Measurements from ENCODE around the gene WNT5B.
"Not testable (repeated sequence)": the region's sequence is repeated elsewhere in the genome, so short reads cannot be mapped to it uniquely, and the experiment has no call there.

Gene WNT5B

DNA sequence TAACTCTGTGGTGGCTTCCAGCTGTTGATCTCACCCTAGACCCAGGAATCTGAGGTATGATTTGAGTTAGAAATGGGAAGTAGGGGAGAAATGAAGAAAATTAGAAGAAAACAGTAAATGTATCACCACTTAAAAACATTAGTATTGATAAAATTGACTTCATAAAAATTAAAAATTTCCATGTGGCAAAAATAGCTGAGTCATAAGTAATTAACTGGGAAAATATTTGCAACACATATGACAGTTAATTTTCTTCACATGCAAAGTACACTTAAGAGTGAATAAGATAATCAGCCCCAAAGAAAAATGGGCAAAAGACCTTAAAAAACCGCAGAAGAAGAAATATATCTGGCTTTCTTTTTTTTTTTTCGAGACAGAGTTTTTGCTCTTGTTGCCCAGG lies 36.3 kb downstream of the WNT5B start:
- in situ Hi-C loops (cut with HindIII; ENCODE audit: low pct_ligation_motif_present, low pct_unique_long_range_greater_than_20kb, low sequenced_read_pairs) = loop anchor here (25.0 kb wide), 1 partner anchor 122 kb away; no protein-coding TSS in a partner anchor

DNA sequence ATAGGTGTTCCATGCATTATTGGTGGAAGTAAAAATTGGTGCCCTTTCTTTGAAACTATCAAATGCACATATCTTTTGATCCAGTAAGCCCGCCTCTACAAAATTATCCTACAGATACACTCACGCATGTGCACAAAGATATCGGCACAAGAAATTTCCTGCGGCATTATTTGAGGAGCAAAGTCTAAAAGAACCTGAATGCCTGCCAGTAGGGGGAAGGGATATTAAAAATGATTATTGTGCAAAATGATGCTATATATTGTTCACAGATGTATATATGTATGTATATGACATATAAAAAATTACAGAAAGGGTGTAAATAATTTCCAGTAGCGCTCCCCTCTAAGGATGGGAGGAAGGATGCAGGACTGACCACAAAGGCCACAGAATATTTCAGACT lies 37.2 kb downstream of the WNT5B start:
- DNase-seq = no peak
- in situ Hi-C loops (cut with HindIII; ENCODE audit: low pct_ligation_motif_present, low pct_unique_long_range_greater_than_20kb, low sequenced_read_pairs) = loop anchor here (25.0 kb wide), 1 partner anchor 121 kb away; no protein-coding TSS in a partner anchor

More for the DNA sequence above, 36.3 kb downstream of the WNT5B start:
- no peak for DNase-seq

DNA sequence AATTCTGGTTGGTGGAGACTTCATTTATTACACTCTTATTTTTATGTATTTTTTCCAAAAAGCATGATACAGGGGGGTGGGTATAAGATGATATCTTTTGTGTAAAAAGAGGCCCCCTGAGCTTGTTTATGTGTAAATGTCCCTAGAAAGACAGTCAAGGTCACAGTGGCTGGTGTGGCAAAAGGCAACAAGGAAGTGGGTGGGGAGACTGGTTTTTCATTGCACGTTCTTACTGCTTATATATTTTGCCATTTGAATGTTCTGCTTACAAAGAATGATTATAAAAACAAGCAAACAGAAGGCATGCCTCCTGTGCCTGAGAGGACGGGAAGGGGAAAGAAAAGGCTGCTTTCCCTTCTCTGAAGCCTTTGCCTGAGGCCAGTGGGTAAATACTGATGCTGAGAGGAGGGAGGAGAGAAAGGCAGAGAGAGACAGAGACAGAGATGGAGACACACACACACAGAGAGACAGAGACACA lies 37.7 kb downstream of the WNT5B start:
- in situ Hi-C loops (cut with HindIII; ENCODE audit: low pct_ligation_motif_present, low pct_unique_long_range_greater_than_20kb, low sequenced_read_pairs) = loop anchor here (25.0 kb wide), 1 partner anchor 121 kb away; no protein-coding TSS in a partner anchor
- DNase-seq = no peak

DNA sequence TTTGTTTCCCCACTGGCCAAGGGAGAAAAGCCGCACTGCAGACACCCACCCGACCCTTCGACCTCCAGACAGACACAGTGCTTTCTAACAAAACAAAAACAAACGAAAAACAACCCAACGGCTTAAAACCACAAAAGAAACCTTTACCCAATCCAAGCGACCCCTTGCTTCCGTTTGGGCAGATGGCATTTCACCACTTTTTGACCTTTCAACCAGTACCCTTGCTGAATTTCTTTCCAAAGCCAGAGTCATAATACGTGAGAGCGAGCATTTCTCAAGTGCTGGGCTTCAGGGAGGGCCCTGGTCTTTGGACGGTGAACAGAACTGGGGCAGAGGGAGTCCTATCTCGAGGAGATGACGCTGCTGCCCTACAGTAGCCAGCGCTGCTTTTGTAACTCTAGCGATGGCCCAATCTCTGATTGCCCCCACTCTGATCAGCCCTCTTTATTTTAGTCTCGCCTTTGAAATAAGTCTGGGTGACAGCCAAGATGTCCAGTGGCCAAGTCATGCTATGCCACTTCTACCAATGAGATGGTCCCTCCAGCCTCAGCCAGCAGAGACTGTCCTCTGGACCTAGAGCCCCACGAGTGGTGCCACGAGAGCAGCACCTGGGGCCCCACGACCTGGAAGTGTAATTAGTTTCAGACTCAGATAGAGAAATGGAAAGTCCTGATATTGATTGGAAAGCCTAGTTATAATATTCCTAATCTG lies 40.0 kb downstream of the WNT5B start:
- in situ Hi-C loops (cut with HindIII; ENCODE audit: low pct_ligation_motif_present, low pct_unique_long_range_greater_than_20kb, low sequenced_read_pairs) = loop anchor here (25.0 kb wide), 1 partner anchor 118 kb away; no protein-coding TSS in a partner anchor
- DNase-seq = no peak

DNA sequence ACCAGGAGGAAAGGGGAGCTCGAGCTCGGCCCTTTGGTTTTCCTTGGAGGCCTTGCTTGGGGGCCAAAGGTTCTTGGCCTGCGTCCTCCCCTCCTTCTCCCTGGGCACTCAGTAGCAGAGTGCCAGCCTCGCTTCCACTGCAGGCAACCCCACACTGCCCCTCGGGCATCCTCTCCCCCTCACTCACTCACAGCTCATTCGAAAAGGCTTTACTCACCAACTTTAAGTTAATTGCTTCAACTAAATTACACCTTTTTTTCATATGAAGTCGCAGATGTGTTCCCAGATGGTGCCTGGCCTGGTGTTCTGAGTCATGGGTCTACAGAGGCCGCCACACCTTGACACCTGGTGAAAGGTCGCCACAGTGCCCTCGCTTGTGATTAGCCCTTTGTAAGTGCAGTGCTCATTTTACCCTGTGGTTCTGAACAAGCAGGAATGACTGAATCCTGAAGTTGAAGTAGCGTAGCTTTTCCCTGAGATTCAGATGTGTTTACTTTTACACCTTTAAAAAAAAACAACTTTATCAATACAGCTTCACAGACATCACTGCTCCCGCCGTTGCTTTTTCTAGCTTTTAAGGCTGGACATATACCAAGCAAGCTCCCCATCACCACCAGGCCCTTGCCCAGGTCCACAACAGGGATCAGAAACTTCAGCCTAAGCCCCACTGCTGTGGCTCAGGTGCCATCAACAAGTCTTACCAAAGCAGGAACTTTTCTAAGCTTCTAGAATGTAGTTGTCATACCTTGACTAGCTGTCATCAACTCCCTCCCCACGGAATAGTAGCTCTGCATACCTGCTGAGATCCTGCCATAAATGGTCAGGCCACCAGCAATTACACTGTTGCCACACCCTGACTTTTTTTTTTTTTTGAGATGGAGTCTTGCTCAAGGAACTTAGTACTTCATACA lies 41.6 kb downstream of the WNT5B start:
- in situ Hi-C loops (cut with HindIII; ENCODE audit: low pct_ligation_motif_present, low pct_unique_long_range_greater_than_20kb, low sequenced_read_pairs) = loop anchor here (25.0 kb wide), 1 partner anchor 117 kb away; no protein-coding TSS in a partner anchor
- no peak for DNase-seq

DNA sequence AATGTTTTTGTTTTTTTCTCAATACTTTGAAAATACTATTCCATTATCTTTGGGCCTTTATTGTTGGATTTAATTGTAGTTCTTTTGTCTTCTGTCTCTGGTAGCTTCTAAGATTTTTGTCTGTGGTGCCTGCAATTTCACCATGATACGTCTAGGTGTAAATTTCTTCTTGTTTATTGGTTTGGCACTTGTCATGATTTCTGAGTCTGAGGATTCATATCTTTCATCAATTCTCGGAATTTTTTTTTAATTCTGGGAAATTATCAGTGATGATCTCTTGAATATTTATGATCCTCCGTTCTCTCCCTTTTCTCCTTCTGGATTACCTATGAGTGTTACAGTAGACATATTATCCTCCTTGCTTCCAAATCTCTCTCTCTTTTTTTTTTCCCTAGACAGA lies 47.0 kb downstream of the WNT5B start:
- DNase-seq = no peak
- in situ Hi-C loops (cut with HindIII; ENCODE audit: low pct_ligation_motif_present, low pct_unique_long_range_greater_than_20kb, low sequenced_read_pairs) = no loop called here

DNA sequence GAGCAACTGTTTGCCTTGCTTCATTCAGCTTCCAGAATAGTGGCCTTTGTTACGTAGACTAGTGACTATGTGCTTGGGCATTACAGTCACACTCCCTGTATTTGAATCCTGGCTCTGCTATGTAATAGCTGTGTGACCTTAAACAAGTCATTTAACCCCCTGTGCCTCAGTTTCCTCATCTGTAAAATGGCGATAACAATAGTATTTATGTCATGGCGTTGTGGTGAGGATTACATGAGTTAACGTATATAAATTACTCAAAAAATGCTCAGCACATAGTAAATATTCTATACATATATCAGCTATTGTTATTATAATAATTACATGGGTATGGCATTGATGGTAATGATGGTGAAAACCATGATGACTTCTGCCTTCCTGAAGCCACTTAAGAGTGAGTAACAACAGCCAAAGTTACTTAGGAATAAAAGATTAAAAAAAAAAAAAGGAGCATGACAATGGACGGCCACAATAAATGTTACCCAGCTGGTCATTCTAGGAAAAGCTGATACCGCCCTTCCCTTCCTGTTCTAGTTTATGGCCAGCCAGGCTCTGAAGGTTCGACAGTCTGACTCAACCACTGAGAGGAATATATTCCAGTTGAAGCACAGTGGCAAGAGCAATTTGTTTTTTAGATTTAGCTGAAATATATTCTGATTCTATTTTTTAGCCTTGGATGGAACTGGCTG lies 51.9 kb downstream of the WNT5B start:
- DNase-seq = no peak

DNA sequence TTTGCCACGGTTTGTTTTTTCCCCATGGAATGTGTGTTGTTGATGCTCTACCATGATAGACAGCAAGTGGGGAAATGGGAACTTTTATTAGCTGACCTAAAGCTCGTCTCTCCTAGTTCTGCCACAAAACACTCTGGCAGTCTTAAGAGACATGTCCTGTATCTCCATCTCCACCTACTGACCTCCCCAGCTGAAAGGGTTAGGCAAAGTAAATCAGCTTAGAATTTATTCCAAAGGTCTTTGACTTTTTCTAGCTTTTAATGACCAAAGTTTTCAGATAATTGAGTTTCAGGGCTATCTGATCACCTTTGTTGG lies 52.4 kb downstream of the WNT5B start:
- DNase-seq = no peak
- in situ Hi-C loops (cut with HindIII; ENCODE audit: low pct_ligation_motif_present, low pct_unique_long_range_greater_than_20kb, low sequenced_read_pairs) = no loop called here

More for the DNA sequence above, 51.9 kb downstream of the WNT5B start:
- in situ Hi-C loops (cut with HindIII; ENCODE audit: low pct_ligation_motif_present, low pct_unique_long_range_greater_than_20kb, low sequenced_read_pairs) = no loop called here

DNA sequence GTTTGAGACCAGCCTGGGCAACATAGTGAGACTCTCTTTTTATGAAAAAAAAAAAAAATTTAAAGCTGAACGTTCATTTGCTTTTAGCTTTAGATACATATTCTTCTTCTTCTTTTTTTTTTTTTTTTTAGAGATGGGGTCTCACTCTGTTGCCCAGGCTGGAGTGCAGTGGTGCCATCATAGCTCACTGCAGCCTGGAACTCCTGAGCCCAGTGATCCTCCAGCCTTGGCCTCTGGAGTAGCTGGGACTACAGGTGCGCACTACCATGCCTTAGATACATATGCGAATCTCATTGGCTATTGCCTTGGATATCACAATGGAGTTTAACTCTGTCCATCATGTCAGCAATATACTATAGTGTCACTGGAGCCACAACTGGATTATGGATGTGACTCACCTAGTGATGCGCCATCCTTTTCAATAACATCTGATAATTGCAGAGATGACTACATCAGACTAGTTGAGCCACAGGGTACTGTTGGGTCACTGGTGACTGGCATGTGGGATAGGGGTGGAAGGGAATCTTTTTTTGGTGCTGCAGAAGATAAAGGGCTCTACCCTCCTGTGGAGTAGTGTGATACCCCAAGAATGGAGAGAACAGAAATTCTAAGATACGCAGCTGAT lies 59.2 kb downstream of the WNT5B start:
- in situ Hi-C loops (cut with HindIII; ENCODE audit: low pct_ligation_motif_present, low pct_unique_long_range_greater_than_20kb, low sequenced_read_pairs) = no loop called here
- no peak for DNase-seq

DNA sequence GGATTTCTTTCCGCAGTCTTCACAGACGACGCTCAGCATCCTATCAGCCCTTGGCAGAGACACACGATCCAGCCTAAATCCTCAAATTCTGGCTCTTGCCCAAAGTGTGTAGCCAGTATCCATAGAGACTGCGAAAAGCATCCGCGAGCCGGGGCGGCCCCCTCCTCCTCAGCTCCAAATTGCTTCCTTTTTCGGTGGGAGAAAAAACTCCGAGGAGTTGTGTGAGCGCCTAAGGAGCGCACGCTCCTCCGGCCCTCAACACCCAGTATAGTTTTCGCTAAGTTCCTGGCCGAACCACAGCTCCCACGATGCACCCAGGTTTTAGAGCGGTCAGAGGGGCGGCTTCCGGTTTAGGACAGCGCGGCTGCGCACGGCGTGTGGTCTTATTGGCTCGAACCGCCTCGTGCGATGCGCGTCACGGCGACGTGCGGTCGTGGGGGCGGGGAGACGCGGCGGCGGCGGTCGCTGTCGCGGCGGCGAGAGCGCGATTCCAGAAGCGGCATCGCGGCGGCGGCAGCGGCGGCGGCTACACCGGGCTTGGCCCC lies 61.6 kb downstream of the WNT5B start, which contains the start of gene ADIPOR2:
Gene ADIPOR2, plus strand, starts transcription at position 493 of the 545 bp plus-strand sequence. CDS start 63,274 bp downstream, outside the sequence.
- peak; percentile 100 for DNase-seq
- in situ Hi-C loops (cut with HindIII; ENCODE audit: low pct_ligation_motif_present, low pct_unique_long_range_greater_than_20kb, low sequenced_read_pairs) = no loop called here

DNA sequence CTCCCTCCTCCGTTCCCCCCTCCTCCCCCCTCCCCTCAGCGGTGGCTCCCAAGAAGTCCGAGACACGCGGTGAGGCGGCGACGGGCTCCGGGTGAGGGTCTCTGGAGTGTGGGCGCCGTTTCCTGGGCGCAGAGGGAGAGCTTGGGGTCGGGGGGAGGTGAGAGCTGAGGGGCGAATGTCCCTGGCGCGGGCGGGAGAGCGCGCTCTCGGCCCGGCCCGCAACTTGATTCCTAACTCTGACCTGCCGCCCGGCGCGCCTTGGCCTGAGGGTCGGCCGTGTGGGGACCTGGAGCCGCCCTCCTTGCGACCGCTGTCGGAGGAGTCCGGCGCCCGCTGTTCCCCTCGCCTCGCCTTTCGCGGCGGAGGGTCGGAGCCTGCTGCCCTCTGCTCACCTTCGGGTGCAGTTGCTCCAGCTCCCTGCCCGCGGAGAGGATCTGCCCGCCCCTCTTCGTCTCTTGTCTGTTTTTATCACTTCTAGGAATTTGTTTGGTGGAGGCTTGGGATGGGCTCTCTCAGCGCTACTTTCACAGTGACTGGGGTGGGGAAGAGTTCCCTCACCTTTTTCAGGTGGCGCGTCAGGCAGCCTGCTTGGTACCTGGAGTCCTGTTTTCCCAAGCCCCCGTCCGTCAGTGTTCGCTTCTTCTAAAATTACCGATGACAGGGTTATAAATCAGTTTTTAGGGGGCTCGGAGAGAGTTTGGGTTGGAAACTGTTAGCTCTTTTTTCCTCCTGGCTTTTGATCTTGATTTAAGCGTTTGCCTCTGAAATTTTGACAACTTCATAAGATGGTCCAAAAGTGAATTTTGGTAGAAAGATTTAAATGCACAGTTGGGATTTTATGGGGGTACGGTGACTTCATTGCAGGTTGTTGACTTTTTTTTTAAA lies 62.3 kb downstream of the WNT5B start:
- in situ Hi-C loops (cut with HindIII; ENCODE audit: low pct_ligation_motif_present, low pct_unique_long_range_greater_than_20kb, low sequenced_read_pairs) = no loop called here
- DNase-seq = peak; percentile 60

DNA sequence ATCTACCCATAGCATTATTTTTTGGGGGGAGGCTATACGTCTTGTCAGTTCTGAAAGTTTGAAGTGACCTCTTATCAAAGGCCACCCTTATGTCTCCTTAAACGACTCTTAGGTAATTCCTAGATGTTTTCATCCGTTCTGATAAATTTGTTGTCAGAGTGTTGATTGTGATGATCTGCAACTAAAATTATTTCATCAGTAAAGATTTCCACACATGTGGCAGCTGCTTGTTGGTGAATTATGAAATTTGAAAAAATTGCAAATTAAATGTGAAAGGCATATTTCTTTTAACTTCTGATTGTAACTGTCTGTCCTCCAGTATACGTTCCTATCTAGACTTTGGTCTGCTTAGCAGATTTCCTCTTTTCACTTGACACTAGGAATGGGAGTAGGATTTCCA lies 63.2 kb downstream of the WNT5B start:
- DNase-seq = no peak
- in situ Hi-C loops (cut with HindIII; ENCODE audit: low pct_ligation_motif_present, low pct_unique_long_range_greater_than_20kb, low sequenced_read_pairs) = no loop called here

DNA sequence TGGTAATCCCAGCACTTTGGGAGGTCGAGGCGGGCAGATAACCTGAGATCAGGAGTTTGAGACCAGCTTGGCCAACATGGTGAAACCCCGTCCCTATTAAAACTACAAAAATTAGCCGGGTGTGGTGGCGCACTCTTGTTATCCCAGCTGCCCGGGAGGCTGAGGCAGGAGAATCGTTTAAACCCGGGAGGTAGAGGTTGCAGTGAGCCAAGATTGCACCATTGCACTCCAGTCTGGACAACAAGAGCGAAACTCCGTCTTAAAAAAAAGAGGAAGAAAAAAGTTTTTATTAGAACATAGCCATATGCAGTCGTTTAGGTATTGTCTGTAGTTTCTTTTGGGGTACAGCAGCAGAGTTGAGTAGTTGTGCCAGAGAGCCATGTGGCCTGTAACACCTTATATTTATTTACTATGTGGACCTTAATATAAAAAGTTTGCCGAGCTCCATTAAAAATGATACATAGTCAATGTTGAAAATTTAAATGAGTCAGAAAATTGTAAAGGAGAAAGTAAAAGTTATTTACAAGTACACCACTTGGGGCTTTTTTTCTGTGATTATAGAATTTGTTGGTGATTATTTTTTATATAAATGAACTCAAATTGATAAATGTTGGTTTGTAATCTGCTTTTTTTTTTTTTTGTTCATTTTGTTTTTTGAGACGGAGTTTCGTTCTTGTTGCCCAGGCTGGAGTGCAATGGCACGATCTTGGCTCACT lies 64.0 kb downstream of the WNT5B start:
- no peak for DNase-seq
- in situ Hi-C loops (cut with HindIII; ENCODE audit: low pct_ligation_motif_present, low pct_unique_long_range_greater_than_20kb, low sequenced_read_pairs) = no loop called here

DNA sequence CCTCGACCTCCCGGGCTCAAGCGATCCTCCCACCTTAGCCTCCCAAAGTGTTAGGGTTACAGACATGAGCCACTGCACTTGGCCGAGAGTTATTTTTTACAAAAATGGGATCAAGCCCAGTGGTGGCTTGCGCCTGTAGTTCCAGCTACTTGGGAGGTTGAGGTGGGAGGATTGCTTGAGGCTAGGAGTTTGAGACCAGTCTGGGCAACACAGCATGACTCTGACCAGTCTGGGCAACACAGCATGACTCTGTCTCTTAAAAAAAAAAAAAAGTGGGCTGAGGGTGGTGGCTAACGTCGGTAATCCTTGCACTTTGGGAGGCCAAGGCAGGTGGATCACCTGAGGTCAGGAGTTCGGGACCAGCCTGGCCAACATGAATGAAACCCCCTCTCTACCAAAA lies 66.1 kb downstream of the WNT5B start:
- in situ Hi-C loops (cut with HindIII; ENCODE audit: low pct_ligation_motif_present, low pct_unique_long_range_greater_than_20kb, low sequenced_read_pairs); DNase-seq: not testable (repeated sequence)

DNA sequence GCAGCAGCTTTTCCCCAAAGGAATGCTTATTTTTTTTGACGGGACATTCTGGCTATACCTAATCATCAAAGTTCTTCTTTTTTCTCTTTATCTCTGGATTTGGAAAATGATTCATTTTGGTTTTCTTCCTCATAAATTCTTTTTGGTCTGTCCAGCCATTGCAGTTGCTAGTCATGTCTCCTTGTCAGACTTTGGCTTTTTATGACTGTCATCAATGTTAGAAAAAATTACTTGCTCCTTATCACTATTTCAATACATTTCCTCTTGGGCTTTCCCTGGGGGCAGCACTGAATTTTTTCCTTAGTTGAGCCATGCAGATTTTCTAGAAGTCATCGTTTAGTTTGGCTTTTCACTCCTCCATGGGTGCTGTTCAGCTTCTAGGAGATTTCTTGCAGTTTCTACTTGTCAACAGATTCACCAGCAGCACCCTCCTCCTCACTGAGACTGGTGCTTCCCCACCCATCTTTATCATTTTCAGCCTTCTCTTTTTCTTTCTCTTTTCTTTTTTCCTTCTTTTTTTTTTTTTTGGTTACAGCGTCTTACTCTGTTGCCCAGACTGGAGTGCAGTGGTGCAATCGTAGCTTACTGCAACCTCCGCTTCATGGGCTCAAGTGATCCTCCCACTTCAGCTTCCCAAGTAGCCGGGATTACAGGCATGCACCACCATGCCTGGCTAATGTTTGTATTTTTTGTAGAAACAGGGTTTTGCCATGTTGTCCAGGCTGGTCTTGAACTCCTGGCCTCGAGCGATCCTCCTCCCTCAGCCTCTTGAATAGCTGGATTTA lies 67.0 kb downstream of the WNT5B start:
- in situ Hi-C loops (cut with HindIII; ENCODE audit: low pct_ligation_motif_present, low pct_unique_long_range_greater_than_20kb, low sequenced_read_pairs) = no loop called here
- DNase-seq = no peak

DNA sequence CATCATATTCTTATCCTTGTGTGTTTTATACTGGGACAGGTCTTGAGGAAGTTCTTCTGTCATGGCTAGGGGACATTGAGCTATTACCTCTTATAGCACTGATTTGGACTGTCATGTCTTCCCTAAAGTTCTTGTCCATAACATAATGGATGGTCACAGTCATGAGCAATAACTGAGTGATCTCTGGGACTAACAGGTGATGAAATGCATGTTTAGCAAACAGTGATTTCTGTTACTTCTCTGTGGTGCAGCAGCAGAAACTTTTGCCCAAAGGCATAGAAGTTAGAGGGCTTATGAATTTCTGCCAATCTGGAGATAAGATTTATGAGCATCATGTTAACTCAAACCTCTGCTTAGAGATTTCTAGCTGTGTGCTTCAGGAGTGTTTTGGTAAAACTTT lies 67.8 kb downstream of the WNT5B start:
- in situ Hi-C loops (cut with HindIII; ENCODE audit: low pct_ligation_motif_present, low pct_unique_long_range_greater_than_20kb, low sequenced_read_pairs) = no loop called here
- no peak for DNase-seq

Measured in ACHN (cell line).